K562 (cell line): Measurements from ENCODE around the gene NPM3. TPM values are rescaled to one million over a fixed set of nuclear protein-coding genes. Genes with fewer than 3 reads are reported as not detected.

Experiments
- ATAC-seq: fragments of 200-7000 bp; cut with Tn5 transposase; 3 replicates; pipeline ENCODE4 v1.9.1; 2020; ENCODE audit warnings: moderate library complexity
- BruUV-seq: library from RNA; stranded (reverse); fragments of 400-500 nt; replicated peaks from 2 replicates; lab custom pipeline; 2021; lab: Mats Ljungman, UMichigan
- CTCF ChIA-PET: fragments of 300-600 bp; formaldehyde crosslinking; extraction: SDS; loops from one replicate; lab custom pipeline; 2021; ENCODE audit warnings: low intra/inter-chr PET ratio; lab: Yijun Ruan, JAX
- POLR2A ChIA-PET: fragments of 300-600, 350-650 bp; sonication (Branson Sonifier 250); formaldehyde crosslinking; extraction: SDS; loops from one replicate; lab custom pipeline; 2021; ENCODE audit warnings: antibody characterized with exemption, inconsistent platforms; lab: Yijun Ruan, JAX
- DNase-seq, 4 experiments: peaks; one replicate each; pipeline versions ENCODE4 v3.0.0 to v3.0.0-alpha.2; 2011 to 2018; ENCODE audit warnings: low spot score in 3 of 4, mixed read lengths in 3 of 4; ENCODE audit errors: extremely low read depth in 1 of 4
- FAIRE-seq: peaks from 2 replicates; lab custom pipeline; 2011; peaks lifted over from hg19 to GRCh38; lab: Jason Lieb, UNC
- H2AFZ ChIP-seq: 2 replicates; pipeline ENCODE4 v1.6.0; 2011; ENCODE audit warnings: low read depth, low read length, control low read depth, inconsistent platforms
- H3K27ac ChIP-seq: fragments of 200-600 bp; 3 replicates; pipeline ENCODE4 v1.8.0; 2011; ENCODE audit warnings: low read depth, mild to moderate bottlenecking, control low read depth, inconsistent platforms, low read length, moderate library complexity, mixed read lengths; ENCODE audit errors: extremely low read depth
- H3K27me3 ChIP-seq, 2 experiments: fragments of 300-600 bp in 1 of 2; 2 replicates in 1 of 2; 3 replicates in 1 of 2; pipeline versions ENCODE4 v1.6.0 to v1.8.0; 2011; ENCODE audit warnings: inconsistent platforms in 2 of 2, low read length in 2 of 2, mild to moderate bottlenecking in 1 of 2, mixed read lengths in 1 of 2, moderate library complexity in 1 of 2; ENCODE audit not compliant: control insufficient read depth in 2 of 2, insufficient read depth in 2 of 2
- H3K36me3 ChIP-seq: fragments of 300-600 bp; 3 replicates; pipeline ENCODE4 v1.8.0; 2011; ENCODE audit warnings: mild to moderate bottlenecking, low read length, inconsistent platforms; ENCODE audit not compliant: control insufficient read depth, insufficient read depth
- H3K4me1 ChIP-seq, 2 experiments: fragments of 200-600 bp in 1 of 2; replicated peaks in 1 of 2; 2 replicates in 1 of 2; 3 replicates in 1 of 2; pipeline versions ENCODE4 v1.5.1 to v1.8.0; 2011; ENCODE audit warnings: inconsistent platforms in 2 of 2, low read length in 2 of 2, mild to moderate bottlenecking in 1 of 2, mixed read lengths in 1 of 2, moderate library complexity in 1 of 2; ENCODE audit not compliant: control insufficient read depth in 2 of 2, insufficient read depth in 2 of 2
- H3K4me2 ChIP-seq: 2 replicates; pipeline ENCODE4 v1.6.1; 2011; ENCODE audit warnings: low read length, control low read depth, inconsistent platforms, mixed read lengths; ENCODE audit not compliant: insufficient read depth
- H3K4me3 ChIP-seq: fragments of 200-600 bp; sonication (generic), shearing (Covaris generic); 2 replicates; pipeline ENCODE4 v1.5.1; 2016; ENCODE audit warnings: control low read depth, inconsistent platforms
- H3K79me2 ChIP-seq: fragments of 200-600 bp; 3 replicates; pipeline ENCODE4 v1.8.0; 2011; ENCODE audit warnings: low read length, inconsistent platforms; ENCODE audit not compliant: control insufficient read depth, insufficient read depth
- H3K9ac ChIP-seq, 2 experiments: 2 replicates each; pipeline versions ENCODE4 v1.6.0 to v1.6.1; 2011; ENCODE audit warnings: low read depth in 2 of 2, low read length in 2 of 2, control low read depth in 1 of 2, inconsistent platforms in 1 of 2, mild to moderate bottlenecking in 1 of 2, mixed read lengths in 1 of 2; ENCODE audit not compliant: insufficient read depth in 1 of 2
- H3K9me1 ChIP-seq: one replicate; pipeline ENCODE4 v1.6.0; 2011; ENCODE audit warnings: inconsistent platforms, mild to moderate bottlenecking, low read length, moderate library complexity; ENCODE audit not compliant: control insufficient read depth, insufficient read depth
- H3K9me3 ChIP-seq: replicated peaks from 2 replicates; pipeline ENCODE4 v1.5.1; 2011; ENCODE audit warnings: low read depth, low read length, inconsistent platforms; ENCODE audit not compliant: control insufficient read depth, insufficient read depth
- H4K20me1 ChIP-seq: replicated peaks from 2 replicates; pipeline ENCODE4 v1.6.1; 2011; ENCODE audit warnings: low read length, inconsistent platforms, mixed read lengths; ENCODE audit not compliant: control insufficient read depth, insufficient read depth
- EGR1 ChIP-seq: fragments of 450-650 bp; conservative IDR thresholded peaks from 2 replicates; pipeline ENCODE4 v1.6.1; 2017; ENCODE audit warnings: mild to moderate bottlenecking
- PURB ChIP-seq: sonication (generic); formaldehyde crosslinking; IDR thresholded peaks from 2 replicates; pipeline ENCODE4 v1.9.0; 2021; ENCODE audit warnings: low read depth, mild to moderate bottlenecking, missing genetic modification reagents
- SPI1 ChIP-seq: IDR thresholded peaks from 2 replicates; pipeline ENCODE4 v1.6.1; 2011; ENCODE audit warnings: low read depth, low read length, control low read depth, borderline replicate concordance
- SRSF9 ChIP-seq: fragments of 200-400 bp; formaldehyde crosslinking; IDR thresholded peaks from 2 replicates; pipeline ENCODE4 v1.6.1; 2017; ENCODE audit warnings: low read depth, low read length, borderline replicate concordance
- TOE1 ChIP-seq, 2 experiments: fragments of 450-650 bp in 1 of 2; sonication (generic) in 1 of 2; formaldehyde crosslinking in 1 of 2; IDR thresholded peaks; 2 replicates each; pipeline versions ENCODE4 v1.7.1 to v1.8.0; 2016 to 2022; ENCODE audit warnings: borderline replicate concordance in 2 of 2, mild to moderate bottlenecking in 2 of 2, antibody characterized with exemption in 1 of 2, inconsistent platforms in 1 of 2, low read depth in 1 of 2, missing genetic modification reagents in 1 of 2, moderate library complexity in 1 of 2
- WGBS: fragments of 100-300 bp; shearing (Covaris generic); methylation state at CpG from one replicate; pipeline ENCODE4 v1.1.6; 2016; ENCODE audit warnings: low coverage, mixed read lengths; ENCODE audit not compliant: insufficient coverage; ENCODE audit errors: missing lambda C conversion rate; 5-methylcytosine and 5-hydroxymethylcytosine counted together
- in situ Hi-C: fragments of 300-500 bp; cut with MboI; formaldehyde crosslinking; loops from 4 replicates; pipeline ENCODE4 v1.15.0; 2018; ENCODE audit warnings: inconsistent platforms, mixed read lengths
- intact Hi-C: fragments of 100-400 bp; cut with micrococcal nuclease; formaldehyde crosslinking; loops from 2 replicates; pipeline ENCODE4 v1.14.2; 2022
- polyA plus RNA-seq, 8 experiments: library from polyadenylated mRNA; depleted of rRNA in 4 of 8; stranded (reverse) in 5 of 8; unstranded in 3 of 8; fragments of >200 nt; fragmentation: Nextera tagmentation in 2 of 8; fragmentation: Illumina TruSeq in 1 of 8; extraction: Ambion mirVana in 2 of 8; extraction: Trizol in 1 of 8; gene quantifications; 2 replicates each; pipeline versions ENCODE4 v1.2.1 to v1.2.3, GENCODE V29; 2011 to 2014; ENCODE audit warnings: inconsistent platforms in 1 of 8, missing spikeins in 1 of 8
- total RNA-seq, 7 experiments: library from RNA; depleted of rRNA in 6 of 7; stranded (reverse); fragments of >200 nt in 6 of 7; fragmentation: Illumina TruSeq in 2 of 7; extraction: Trizol in 2 of 7; gene quantifications; 2 replicates each; pipeline versions ENCODE4 v1.2.1 to v1.2.3, GENCODE V29; 2011 to 2021; ENCODE audit warnings: low replicate concordance in 1 of 7
- TF ChIP-seq, protein P1 (sequence below): fragments of 200-800 bp; sonication (Bioruptor generic); IDR thresholded peaks from 2 replicates; pipeline ENCODE4 v1.6.1; 2017; ENCODE audit warnings: missing genetic modification characterization, missing compliant biosample characterization
- TF ChIP-seq, protein P2 (sequence below): fragments of 450-650 bp; IDR thresholded peaks from 2 replicates; pipeline ENCODE4 v1.6.1; 2018; ENCODE audit not compliant: partially characterized antibody

The NPM3 gene
- total and polyA plus RNA-seq, 9 of the 15 experiments (the other 6 are each of a cell fraction or from before 2014, with no cell fraction given) = 15.2 to 239 (median 114) TPM

DNA sequence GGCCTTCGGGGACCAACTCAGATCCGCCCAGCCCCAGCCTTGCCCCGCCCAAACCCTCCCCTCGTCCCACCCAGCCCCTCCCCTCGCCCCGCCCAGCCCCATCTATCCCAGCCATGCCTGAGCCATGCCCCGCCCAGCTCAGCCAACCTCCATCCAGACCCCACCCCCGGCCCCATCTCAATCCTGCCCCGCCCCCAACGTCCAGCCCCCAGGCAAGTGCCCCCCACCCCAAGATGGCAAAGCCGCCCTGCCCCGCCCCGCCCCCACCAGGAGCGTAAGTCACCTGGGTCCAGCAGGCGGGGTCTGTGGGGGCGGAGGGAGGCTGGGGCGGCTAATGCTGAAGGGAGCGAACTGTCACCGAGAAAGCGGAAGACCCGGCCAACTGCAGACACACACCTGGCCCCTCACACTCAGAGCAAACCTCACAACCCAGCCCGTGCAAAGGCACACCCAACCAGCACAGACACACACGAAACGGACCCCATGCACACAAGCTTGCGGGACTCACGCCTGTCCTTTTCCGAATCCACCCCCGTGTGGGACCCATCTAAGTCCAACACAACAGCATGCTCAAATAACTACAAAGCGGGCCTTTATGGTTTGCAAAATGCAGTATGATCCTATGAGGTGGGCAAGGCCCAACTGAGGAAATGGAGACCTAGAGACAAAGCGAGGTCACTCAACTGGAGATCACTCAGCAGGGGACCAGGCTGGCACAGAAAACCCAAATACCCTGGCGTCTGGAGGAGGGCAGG is 46.5 kb upstream of the NPM3 start:
- no peaks in the 10 kb centered on the region for H3K9me3 ChIP-seq
- H3K4me3 ChIP-seq = peak overlapping the region; percentile 38
- H4K20me1 ChIP-seq = 0 out of 2 replicates have a peak, but pooled peaks cover 6% of the 10 kb centered on the region
- no TSS peak for BruUV-seq
- TF ChIP-seq EGR1 (peak; percentile 47), PURB (CRISPR knock-in tag) (no peak), SRSF9 (no peak), SPI1 (peak; percentile 40; the same call in 1 of the 2 replicates), TOE1 (IDR thresholded peaks at IDR 0.05; ENCODE audit: borderline replicate concordance) (no peak), TOE1 (CRISPR knock-in tag; IDR thresholded peaks at IDR 0.05; ENCODE audit: borderline replicate concordance, low read depth) (0 out of 2 replicates have a peak, but pooled peaks have one; percentile 12)
- TF ChIP-seq, protein P1, sequence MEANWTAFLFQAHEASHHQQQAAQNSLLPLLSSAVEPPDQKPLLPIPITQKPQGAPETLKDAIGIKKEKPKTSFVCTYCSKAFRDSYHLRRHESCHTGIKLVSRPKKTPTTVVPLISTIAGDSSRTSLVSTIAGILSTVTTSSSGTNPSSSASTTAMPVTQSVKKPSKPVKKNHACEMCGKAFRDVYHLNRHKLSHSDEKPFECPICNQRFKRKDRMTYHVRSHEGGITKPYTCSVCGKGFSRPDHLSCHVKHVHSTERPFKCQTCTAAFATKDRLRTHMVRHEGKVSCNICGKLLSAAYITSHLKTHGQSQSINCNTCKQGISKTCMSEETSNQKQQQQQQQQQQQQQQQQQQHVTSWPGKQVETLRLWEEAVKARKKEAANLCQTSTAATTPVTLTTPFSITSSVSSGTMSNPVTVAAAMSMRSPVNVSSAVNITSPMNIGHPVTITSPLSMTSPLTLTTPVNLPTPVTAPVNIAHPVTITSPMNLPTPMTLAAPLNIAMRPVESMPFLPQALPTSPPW (CRISPR knock-in tag) = peak; percentile 57
- TF ChIP-seq, protein P2, sequence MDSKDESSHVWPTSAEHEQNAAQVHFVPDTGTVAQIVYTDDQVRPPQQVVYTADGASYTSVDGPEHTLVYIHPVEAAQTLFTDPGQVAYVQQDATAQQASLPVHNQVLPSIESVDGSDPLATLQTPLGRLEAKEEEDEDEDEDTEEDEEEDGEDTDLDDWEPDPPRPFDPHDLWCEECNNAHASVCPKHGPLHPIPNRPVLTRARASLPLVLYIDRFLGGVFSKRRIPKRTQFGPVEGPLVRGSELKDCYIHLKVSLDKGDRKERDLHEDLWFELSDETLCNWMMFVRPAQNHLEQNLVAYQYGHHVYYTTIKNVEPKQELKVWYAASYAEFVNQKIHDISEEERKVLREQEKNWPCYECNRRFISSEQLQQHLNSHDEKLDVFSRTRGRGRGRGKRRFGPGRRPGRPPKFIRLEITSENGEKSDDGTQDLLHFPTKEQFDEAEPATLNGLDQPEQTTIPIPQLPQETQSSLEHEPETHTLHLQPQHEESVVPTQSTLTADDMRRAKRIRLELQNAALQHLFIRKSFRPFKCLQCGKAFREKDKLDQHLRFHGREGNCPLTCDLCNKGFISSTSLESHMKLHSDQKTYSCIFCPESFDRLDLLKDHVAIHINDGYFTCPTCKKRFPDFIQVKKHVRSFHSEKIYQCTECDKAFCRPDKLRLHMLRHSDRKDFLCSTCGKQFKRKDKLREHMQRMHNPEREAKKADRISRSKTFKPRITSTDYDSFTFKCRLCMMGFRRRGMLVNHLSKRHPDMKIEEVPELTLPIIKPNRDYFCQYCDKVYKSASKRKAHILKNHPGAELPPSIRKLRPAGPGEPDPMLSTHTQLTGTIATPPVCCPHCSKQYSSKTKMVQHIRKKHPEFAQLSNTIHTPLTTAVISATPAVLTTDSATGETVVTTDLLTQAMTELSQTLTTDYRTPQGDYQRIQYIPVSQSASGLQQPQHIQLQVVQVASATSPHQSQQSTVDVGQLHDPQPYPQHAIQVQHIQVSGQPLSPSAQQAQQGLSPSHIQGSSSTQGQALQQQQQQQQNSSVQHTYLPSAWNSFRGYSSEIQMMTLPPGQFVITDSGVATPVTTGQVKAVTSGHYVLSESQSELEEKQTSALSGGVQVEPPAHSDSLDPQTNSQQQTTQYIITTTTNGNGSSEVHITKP = peak; percentile 91
- WGBS = 12% methylated on average over 7 of the region's 31 CpGs
- no peaks in the 10 kb centered on the region for H3K27me3 ChIP-seq
- H3K36me3 ChIP-seq = peaks cover 30% of the 10 kb centered on the region; the same call in 2 of the 3 replicates
- ChIA-PET CTCF (no interaction called here), POLR2A (interaction anchor here (0.5 to 3.7 kb wide), 4 partner anchors 12 to 861 kb away, joined by 3 to 19 read pairs (median 3); partner anchors contain the start of genes ARMH3 and OGA)
- peaks cover 9% of the 10 kb centered on the region for H3K9me1 ChIP-seq
- H3K27ac ChIP-seq = peak overlapping the region; percentile 67
- H3K4me2 ChIP-seq = peak overlapping the region; percentile 83
- H3K79me2 ChIP-seq = peaks cover 18% of the 10 kb centered on the region
- DNase-seq (peak; percentile 80 to 93 (median 86)), ATAC-seq (peak; percentile 69), FAIRE-seq (no peak)
- intact Hi-C loops (no loop called here), in situ Hi-C loops (loop anchor here (25.0 kb wide), 4 partner anchors 533 to 783 kb away; partner anchors contain the start of genes ACTR1A, CUEDC2 and SUFU)
- peak overlapping the region; percentile 14 to 88; a peak in 3 of 4 replicates for H3K9ac ChIP-seq
- H2AFZ ChIP-seq = no peak overlapping the region
- H3K4me1 ChIP-seq = peaks cover 46 to 53% of the 10 kb centered on the region in 2 experiments
